Left ventricle myocardium inferior (tissue), 1 donor: ENCODE data around the gene DPYSL3. TPM values are rescaled to one million over a fixed set of nuclear protein-coding genes. Genes with fewer than 3 reads are reported as not detected.

Experiments
- DNase-seq: peaks from one replicate; pipeline ENCODE4 v3.0.0-alpha.2; 2020
- H3K27ac ChIP-seq: fragments of 200-600 bp; replicated peaks from 2 replicates; pipeline ENCODE4 v1.8.0; 2021
- H3K27me3 ChIP-seq: fragments of 200-600 bp; 2 replicates; pipeline ENCODE4 v1.8.0; 2021; ENCODE audit warnings: low read depth
- H3K36me3 ChIP-seq: fragments of 200-600 bp; 2 replicates; pipeline ENCODE4 v1.8.0; 2021
- H3K4me1 ChIP-seq: fragments of 200-600 bp; 2 replicates; pipeline ENCODE4 v1.8.0; 2021
- H3K4me3 ChIP-seq: fragments of 200-600 bp; 2 replicates; pipeline ENCODE4 v1.8.0; 2021; ENCODE audit warnings: mild to moderate bottlenecking, moderate library complexity
- H3K9me3 ChIP-seq: fragments of 200-600 bp; replicated peaks from 2 replicates; pipeline ENCODE4 v1.8.0; 2021
- intact Hi-C: fragments of 100-400 bp; cut with micrococcal nuclease; formaldehyde crosslinking; loops from one replicate; pipeline ENCODE4 v1.11.0; 2022
- total RNA-seq: library from RNA; stranded (reverse); fragmentation: NEBNext Ultra II Directional; extraction: Animal tissue kit (Norgen Biotek cat#: 25700); gene quantifications from one replicate; pipeline ENCODE4 v1.2.1, GENCODE V29; 2021
- TF ChIP-seq, protein P1 (sequence below): fragments of 200-600 bp; IDR thresholded peaks from 2 replicates; pipeline ENCODE4 v1.8.0; 2021; ENCODE audit warnings: antibody characterized with exemption, mild to moderate bottlenecking, borderline replicate concordance
- donor health status: DM: no; HTN: yes; CAD: no; lungs with severe emphysema.

The DPYSL3 gene
- total RNA-seq, 1 donor from 2014 or later: 20.7 TPM

DNA sequence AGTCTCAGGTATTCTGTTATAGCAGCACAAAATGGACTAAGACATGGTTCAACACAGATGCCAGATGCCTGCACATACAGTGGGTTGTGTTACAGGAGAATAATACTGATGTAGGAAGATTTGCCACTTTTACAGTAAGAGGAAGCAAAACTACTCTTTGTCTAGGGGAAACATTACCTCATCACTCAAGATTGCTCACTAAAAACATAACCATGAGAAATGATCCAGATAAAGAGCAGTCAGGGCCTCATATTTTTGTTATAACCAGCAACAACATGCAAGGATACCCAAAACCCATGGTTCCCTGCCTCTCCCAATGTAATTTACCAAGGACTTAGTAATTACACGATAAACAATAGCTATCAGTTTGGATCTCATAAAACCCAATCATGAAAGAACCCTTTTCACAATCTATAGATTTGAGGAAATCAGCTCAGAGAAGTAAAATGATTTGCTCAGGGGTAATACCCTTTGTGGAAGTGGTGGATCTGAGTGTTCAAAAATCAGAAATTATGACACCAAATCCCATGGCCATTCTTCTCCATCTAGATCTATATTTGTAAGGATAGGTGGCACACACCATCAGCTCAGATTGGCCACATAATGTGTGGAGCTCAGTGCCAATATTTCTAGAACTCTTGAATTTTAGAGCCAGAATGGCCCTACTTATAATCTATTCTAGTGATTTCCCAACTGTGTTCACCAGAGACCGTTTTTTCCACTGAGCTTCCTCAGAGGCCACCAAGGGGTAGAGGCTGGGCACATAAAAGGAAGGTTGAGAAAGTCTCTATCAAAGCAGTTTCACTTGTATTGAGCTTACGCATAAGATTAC is 27.8 kb downstream of the DPYSL3 start:
- TF ChIP-seq, protein P1, sequence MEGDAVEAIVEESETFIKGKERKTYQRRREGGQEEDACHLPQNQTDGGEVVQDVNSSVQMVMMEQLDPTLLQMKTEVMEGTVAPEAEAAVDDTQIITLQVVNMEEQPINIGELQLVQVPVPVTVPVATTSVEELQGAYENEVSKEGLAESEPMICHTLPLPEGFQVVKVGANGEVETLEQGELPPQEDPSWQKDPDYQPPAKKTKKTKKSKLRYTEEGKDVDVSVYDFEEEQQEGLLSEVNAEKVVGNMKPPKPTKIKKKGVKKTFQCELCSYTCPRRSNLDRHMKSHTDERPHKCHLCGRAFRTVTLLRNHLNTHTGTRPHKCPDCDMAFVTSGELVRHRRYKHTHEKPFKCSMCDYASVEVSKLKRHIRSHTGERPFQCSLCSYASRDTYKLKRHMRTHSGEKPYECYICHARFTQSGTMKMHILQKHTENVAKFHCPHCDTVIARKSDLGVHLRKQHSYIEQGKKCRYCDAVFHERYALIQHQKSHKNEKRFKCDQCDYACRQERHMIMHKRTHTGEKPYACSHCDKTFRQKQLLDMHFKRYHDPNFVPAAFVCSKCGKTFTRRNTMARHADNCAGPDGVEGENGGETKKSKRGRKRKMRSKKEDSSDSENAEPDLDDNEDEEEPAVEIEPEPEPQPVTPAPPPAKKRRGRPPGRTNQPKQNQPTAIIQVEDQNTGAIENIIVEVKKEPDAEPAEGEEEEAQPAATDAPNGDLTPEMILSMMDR: no peak
- H3K27ac ChIP-seq: peak overlapping the region; percentile 78
- intact Hi-C loops: no loop called here
- no peak overlapping the region for H3K4me3 ChIP-seq
- peaks cover 63% of the 10 kb centered on the region for H3K4me1 ChIP-seq
- no peaks in the 10 kb centered on the region for H3K9me3 ChIP-seq
- H3K27me3 ChIP-seq: no peaks in the 10 kb centered on the region
- no peaks in the 10 kb centered on the region for H3K36me3 ChIP-seq
- DNase-seq: no peak

DNA sequence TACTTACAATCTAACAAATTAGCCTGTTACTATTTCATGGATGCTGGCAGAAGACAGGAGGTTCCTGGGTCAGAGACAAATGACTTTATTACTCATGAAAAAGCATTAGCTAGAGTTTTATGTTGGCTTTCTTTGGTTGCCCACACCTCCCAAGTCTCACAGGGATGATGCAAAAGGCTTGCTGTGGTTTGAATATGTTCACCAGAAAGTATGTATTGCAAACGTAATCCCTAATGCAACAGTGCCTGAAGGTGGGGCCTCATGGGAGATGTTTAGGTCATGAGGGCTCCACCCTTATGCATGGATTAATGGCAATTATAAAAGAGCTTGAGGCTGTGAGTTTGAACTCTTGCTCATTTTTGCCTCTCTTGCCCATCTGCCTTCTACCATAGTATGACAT is 28.5 kb downstream of the DPYSL3 start:
- H3K4me1 ChIP-seq: peaks cover 63% of the 10 kb centered on the region
- TF ChIP-seq, protein P1: no peak
- H3K27me3 ChIP-seq: no peaks in the 10 kb centered on the region
- H3K36me3 ChIP-seq: no peaks in the 10 kb centered on the region
- peak overlapping the region; percentile 78 for H3K27ac ChIP-seq
- no peak for DNase-seq
- no peak overlapping the region for H3K4me3 ChIP-seq
- H3K9me3 ChIP-seq: no peaks in the 10 kb centered on the region
- intact Hi-C loops: no loop called here

DNA sequence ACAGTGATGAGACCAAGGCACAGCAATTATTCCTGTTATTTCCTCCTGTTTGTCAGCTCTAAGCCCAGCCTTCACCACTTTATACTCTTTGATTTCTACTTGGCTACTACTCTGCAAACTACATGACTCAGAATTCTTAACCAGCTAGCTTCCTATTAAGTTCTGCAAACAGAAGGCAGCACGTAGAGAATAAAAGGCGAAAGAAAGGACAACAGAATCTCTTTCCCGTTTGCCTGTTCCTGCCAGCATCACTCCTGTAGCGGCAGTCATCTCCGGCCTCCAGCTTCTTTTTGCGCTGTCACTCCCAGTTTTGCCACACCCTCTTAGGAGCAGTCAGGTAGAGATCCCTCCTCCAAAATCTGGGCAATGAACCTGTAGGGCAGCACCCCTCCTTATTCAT is 29.9 kb downstream of the DPYSL3 start:
- Histone ChIP-seq H3K9me3 (no peaks in the 10 kb centered on the region), H3K27me3 (no peaks in the 10 kb centered on the region), H3K27ac (peak overlapping the region; percentile 47), H3K4me3 (no peak overlapping the region), H3K36me3 (no peaks in the 10 kb centered on the region), H3K4me1 (peaks cover 57% of the 10 kb centered on the region)
- TF ChIP-seq, protein P1: no peak
- intact Hi-C loops: no loop called here
- no peak for DNase-seq

DNA sequence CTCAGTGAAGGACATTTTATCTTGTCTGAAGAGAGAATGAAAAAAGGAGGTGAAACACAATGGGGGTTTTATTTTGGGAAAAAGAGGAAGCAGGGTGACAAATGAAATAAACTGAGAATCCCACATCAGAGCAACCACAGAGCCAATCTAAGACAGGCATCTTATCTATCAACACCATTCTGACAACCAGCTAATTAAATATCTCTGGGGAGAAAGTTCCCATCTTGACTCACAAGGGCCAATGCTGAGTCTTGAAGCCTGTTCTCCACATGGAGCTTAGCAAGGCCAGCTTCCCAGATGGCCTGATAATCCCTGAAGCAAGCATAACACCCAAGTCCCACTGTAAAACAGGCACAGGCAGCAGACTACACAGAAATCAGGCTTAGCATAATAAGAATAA is 30.4 kb downstream of the DPYSL3 start:
- H3K27ac ChIP-seq: peak overlapping the region; percentile 47
- TF ChIP-seq, protein P1: no peak
- DNase-seq: no peak
- no peaks in the 10 kb centered on the region for H3K9me3 ChIP-seq
- H3K4me3 ChIP-seq: no peak overlapping the region
- intact Hi-C loops: no loop called here
- peaks cover 52% of the 10 kb centered on the region for H3K4me1 ChIP-seq
- no peaks in the 10 kb centered on the region for H3K36me3 ChIP-seq
- H3K27me3 ChIP-seq: no peaks in the 10 kb centered on the region

DNA sequence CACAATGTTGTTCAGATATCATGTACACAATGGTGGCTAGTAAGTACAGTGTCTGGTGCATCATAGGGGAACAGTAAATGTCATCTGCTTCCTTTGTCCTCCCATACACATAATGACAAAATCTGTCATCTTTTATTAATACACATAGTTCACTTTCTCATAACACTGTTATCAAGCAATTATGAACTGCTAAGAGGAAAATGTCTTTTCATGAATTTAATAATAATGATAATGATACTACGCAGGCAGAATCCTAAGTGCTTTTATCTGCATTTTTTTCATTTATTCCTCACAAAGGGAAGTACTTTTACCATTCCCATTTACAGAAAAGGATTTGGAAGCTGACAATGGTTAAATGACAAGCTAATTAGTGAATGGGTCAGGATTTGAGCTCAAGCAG is 35.7 kb downstream of the DPYSL3 start:
- TF ChIP-seq, protein P1: no peak
- no peak for DNase-seq
- H3K4me3 ChIP-seq: no peak overlapping the region
- H3K9me3 ChIP-seq: no peaks in the 10 kb centered on the region
- no peaks in the 10 kb centered on the region for H3K27me3 ChIP-seq
- peaks cover 21% of the 10 kb centered on the region for H3K4me1 ChIP-seq
- intact Hi-C loops: no loop called here
- H3K27ac ChIP-seq: no peak overlapping the region
- no peaks in the 10 kb centered on the region for H3K36me3 ChIP-seq
